HG03196 (cell line): ENCODE measurements around the gene RHOJ.
"Not testable (repeated sequence)": the region's sequence is repeated elsewhere in the genome, so short reads cannot be mapped to it uniquely, and the experiment has no call there.

Source experiments
- ATAC-seq: cut with Tn5 transposase; IDR thresholded peaks from one replicate; pipeline ENCODE4 v1.9.1; 2021; ENCODE audit not compliant: unreplicated experiment

Gene RHOJ

DNA sequence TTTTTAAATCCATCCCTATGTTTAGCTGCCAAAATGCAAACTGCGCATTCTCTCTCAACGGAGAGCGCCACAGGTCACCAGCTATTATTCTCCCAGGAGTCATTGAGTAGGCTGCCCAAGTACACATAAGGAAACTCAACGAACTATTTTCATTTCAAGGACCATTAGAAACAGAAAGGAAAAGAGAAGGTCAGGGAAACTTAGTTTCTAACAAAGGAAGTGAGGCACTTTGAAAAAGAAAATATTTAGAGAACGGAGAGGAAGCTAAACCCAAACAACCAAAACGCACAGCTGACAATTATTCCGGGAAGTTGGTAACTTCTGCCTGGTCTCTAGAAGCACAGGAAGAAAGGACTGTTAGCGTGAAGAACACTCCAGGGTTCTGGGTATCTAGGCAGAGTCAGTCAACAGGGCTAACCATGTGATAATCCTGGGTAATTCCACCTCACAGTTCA, 91.0 kb downstream of the RHOJ start:
- no peak for ATAC-seq

DNA sequence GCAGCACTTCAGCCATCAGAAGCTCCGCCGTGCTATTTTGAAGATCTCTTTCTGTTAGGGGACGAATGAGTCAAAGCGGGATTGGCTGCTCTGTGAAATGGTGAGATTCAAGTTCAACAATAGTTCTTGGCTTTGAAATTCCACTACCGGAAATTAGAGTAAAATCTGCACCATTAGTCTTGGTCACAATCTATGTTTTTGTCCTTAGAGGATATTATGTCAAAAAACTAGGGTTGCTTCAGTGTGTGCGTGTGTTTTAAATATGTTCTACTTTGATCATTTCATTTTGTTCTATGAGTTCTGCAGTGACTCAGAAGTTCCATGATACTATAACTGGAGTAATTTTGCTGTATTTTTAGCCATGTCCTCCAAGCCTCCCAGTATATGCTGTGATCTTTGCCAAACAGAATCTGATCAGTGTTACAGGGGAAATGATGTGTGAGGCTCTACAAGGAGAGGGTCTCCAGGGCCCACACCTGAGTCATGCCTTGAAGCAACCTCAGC, 91.9 kb downstream of the RHOJ start:
- no peak for ATAC-seq

DNA sequence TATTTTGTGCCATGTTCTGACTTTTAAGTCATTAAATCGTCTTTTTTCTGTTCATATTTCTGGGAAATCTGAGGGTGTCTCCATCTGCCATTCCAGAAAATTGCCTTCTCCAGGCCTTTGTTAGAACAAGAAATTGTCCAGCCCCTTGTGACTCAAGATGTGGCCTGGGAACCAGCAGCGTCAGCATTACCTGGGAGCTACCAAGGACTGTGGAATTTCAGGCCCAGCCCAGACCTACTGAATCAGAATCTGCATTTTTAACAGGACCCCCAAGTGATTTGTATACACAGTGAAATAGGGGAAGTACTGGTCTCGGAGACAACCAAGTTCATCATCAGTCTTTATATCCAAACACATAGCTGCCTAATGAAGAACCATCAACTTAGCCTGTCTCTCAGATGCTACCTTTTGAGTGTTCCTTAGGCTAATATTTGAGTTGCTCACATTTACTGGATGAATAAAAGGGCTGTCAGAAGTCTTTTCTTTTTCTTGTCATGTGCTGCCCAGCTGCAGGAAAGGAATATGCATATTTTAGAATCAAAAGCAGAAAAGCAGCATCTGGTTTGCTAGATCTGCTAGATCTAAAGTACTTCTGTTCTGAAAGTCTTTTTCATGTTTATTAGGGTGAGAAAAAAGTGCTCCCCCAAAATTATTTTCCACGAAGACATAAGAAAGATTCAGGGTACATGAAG, 93.3 kb downstream of the RHOJ start:
- no peak for ATAC-seq

DNA sequence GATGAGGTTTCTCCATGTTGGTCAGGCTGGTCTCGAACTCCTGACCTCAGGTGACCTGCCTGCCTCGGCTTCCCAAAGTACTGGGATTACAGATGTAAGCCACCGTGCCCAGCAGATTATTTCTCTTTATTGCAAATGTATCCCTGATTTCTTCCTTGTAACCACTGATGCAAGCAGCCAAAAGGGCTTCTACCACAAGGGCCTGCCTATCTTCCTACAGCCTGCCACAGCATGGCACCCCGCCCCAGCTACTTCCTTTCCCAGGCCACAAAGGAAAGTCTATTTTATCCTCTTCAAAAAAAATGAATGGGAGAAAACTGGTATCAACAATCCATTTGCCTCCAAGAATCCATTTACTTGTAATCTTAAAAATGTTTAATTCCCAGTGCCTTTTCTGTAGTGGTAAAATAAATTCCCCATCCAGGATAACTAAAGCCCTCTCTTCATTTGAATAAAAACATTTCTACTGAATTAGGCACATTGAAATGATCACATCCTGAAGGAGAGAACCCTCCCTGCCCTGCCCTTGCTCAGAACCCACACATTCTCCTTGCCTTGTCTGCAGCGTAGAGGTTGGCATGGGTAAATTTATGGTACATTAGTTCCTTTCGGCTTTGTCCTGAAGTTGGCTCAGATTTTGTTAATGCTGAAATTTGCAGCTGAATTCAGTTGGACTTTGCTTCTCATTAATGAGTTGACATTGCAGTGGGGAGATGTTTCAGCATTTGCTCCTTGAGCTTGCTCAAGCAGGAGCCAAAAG, 95.3 kb downstream of the RHOJ start:
- ATAC-seq: no peak

DNA sequence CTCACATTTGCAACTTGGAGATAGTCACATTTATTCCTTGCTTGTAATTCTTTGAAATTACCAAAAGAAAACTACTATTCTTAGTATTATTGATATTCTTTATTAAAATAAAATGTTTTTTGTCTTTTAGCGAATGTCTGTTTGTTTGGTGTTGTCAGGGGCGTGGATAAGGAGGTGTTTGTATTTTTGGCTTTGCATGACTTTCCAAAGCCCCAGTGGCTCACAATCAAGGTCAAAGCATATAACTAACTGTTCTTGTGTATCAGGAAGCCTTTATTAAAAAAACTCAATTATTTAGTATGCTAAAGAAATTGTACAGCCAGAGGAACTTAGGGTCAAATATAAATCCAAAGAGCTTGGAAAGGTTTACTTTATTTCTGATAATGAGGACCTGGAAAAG, 96.6 kb downstream of the RHOJ start:
- no peak for ATAC-seq

DNA sequence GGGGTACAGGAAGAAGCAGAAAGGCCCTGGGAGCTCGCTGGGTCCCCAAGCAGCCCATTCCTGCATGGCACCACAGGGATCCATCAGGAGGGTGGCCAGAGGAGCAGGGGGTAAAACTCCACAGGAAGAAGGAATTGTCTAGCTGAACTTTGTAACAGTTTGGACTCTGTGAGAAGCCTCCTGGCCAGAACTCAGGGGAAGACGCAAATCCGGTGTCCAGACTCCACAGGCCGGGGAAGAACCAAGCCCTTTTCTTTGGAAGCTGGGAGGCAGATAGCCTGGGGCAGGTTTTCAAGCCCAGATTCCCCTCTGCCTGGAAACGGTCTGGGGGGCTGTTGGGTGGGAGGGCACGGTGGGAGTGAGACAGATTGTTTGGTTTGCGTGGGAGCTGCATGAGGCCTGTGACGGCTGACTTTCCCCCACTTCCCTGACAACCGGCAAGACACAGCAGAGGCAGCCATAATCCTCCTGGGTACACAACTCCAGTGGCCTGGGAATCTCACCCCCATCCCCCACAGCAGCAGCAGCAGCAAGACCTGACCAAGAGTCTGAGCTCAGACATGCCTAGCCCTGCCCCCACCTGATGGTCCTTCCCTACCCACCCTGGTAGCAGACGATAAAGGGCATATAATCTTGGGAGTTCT, 97.8 kb downstream of the RHOJ start:
- no peak for ATAC-seq

DNA sequence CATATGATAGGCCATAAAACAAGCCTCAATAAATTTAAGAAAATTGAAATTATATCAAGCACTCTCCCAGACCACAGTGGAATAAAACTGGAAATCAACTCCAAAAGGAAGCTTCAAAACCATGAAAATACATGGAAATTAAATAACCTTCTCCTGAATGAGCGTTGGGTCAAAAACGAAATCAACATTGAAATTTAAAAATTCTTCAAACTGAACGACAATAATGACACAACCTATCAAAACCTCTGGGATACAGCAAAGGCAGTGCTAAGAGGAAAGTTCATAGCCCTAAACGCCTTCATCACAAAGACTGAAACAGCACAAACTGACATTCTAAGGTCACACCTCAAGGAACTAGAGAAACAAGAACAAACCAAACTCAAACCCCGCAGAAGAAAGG, 100.2 kb downstream of the RHOJ start:
- ATAC-seq: not testable (repeated sequence)

DNA sequence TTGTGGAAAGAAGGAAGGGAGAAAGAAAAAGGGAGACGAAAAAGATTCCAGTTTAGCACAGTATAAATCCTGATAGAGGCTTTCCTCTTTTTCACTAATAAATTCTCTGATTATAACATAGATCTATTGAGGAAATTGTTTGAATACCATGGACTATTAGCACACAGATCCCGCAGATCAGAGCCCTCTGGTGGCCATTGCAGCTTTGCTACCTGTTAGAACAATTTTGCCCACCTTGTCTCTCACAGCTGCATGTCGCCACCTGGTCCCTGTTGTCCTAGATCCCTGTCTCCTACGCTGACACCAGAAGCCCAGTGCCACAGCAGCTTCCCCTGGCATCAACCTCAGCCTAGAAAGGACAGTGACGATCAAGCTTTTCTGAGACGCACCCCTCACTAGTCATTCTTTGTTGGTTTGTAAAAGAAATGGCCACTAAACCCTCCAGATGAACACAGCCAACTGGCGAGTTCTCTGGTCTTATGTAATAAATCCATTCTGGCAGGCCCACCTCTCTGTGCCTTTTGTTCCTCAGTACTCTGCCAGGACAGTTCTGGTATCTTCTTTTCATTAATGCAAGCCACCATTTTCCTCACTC, 104.6 kb downstream of the RHOJ start:
- ATAC-seq: no peak

DNA sequence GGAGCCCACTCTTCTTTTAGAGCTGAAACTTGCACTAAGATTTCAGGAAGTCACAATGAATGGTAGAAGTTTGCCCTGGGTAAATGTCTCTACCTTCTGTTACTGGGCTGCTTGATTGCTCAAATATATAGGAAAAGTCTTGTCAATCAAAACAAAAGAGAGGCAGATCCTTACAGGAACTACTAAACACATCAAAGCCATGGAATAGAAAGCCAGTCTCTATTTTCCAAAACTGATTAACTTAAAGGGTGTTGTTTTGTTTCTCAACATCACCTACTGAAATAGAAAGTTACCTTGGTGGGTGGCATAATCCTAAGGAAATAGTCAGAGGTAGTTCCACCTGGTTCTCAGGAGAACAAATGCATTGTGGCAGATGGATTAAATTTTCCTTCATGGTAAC, 114.6 kb downstream of the RHOJ start, which contains the start of gene GPHB5:
TSS of gene GPHB5 (minus strand) at position 101 of the 400 bp plus-strand sequence. CDS start 1,086 bp downstream, outside the sequence.
- ATAC-seq: no peak

DNA sequence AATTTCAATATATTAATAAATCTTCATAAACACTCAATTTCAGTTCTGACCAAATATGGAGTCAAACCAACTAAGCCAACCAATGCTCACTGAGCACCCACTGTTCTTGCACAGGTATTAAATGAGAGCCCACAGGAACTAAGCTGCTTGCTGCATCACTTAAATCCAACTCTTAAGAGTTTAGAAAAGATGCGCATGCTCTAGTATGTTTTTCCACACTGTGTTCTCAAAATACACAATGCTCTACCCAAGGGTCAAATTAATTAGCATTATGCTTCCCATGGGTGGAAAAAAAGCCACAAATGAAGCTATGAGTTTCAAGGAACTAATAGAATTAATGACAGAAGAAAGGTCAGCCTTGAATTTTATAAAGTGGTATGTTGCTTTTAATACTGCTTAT, 118.2 kb downstream of the RHOJ start:
- ATAC-seq: no peak

DNA sequence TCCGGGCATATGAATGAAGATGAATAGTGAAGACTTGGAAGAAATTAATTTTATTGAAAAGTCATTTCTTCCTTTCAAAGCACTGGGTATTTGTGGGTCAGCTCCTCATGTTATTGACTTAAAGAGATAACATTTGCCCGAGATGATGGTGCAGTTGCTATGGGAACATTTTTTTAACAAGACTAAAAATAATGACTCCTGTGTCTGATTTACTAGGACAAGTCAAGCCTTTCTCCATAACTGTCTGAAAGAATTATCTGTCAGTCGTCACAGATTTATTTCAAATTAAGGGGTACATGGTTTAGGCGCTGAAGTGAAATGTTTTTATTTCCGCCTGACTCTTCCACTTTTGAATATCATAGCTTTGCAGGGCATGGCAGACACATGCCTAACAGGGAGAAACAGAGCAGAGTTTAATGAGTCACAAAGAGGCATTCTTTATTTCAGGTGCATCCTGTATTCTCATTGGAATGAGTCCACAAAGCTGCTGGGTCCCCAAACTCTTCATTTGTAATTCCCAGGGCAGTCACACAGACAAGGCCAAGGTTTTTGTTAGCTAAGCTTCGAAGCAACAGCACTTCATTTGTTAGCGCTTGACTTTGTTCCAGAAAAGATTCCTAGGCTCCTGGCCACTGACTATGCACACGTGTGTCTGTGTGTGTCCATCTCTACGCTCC, 118.8 kb downstream of the RHOJ start:
- no peak for ATAC-seq

DNA sequence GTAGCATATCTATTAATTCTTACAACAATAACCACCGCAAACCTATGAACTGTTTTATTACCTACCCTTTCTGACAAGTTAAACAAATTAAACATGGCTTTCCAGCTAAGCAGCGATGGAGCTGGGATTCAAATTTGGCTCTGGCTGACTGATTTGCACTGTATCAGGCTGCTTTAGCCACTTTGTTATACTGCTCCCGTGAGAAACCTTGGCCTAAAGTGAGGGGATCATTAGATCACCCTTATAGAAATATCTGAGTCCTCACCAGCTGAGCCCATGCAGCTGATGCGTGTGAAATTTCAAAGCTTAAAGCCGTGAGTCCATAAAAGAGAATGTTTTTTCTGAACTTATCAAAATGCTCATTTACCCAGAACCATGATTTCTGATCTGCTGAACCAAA, 122.6 kb downstream of the RHOJ start:
- no peak for ATAC-seq

DNA sequence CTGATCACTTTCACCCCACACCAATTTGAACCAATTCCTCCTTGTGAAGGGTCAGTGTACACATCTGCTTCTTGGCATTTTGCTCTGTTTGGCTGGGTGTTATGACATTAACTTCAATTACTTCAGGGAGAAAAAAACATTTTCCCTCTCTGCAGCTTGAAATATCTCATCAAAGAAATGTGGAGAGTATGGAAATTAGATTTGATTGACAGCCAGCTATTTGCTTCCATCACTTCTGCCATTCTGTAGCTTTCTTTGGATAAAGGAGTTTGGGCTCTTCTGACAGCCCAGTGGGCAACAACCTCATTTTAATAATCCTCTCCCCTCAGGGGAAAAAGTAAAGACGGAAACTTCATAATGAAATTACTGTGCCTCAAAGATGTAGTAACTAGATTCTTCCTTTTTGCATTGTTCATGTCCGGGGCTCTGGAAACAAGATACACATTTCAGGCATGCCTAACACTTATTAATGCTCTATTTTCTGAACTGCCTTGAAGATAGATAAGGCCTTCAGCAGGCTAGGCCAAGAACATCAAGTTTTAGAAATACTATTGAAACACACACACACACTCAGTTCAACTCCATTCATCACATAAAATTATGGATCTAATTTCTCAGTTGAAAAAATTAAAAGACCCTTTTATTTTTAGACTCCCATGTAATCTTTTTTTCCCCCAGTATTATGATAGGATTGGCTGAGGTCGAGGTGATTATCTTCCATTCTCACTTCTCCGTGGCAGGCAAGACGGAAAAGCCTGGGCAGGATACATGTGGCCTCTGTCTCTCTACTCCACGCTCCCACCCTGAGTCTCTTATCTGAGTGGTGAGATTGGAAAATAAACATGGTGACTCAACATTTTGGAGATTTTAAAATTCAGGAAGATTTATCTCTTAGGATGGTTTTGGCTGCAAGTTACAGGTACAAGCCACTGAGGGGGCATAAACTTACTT, 124.8 kb downstream of the RHOJ start:
- no peak for ATAC-seq

DNA sequence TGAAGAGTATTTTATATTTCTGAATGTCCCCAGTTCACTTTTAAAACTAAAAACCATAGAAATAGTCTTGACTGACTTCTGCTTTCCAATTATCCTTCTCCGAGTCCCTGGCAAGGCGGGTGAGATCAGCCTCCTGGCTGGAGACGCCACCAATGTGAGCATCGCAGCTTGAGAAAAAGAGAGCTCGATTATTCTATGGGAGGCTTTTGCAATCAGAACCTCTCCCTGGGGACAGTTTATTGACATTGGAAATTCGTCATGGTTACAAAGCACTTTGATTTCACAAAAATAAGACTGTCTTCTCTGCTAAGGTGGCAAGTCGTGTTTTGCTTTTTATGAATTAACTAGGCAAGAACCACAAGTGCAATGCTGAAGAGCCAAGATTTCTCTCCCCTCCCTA, 138.1 kb downstream of the RHOJ start:
- ATAC-seq: no peak
